IPS-15b (cell line): ENCODE data around the gene LTB4R.

Experiments used
- H3K27me3 ChIP-seq: one replicate; pipeline ENCODE4 v1.6.1; 2013; ENCODE audit warnings: low read length; ENCODE audit not compliant: control insufficient read depth, insufficient read depth
- H3K36me3 ChIP-seq: one replicate; pipeline ENCODE4 v1.6.1; 2013; ENCODE audit warnings: low read length; ENCODE audit not compliant: control insufficient read depth, insufficient read depth
- H3K4me1 ChIP-seq: one replicate; pipeline ENCODE4 v1.6.1; 2013; ENCODE audit warnings: mild to moderate bottlenecking, low read length; ENCODE audit not compliant: control insufficient read depth, insufficient read depth
- H3K4me3 ChIP-seq: one replicate; pipeline ENCODE4 v1.5.1; 2013; ENCODE audit warnings: low read depth, low read length
- H3K9ac ChIP-seq: one replicate; pipeline ENCODE4 v1.6.1; 2013; ENCODE audit warnings: low read depth, mild to moderate bottlenecking, low read length
- H3K9me3 ChIP-seq: one replicate; pipeline ENCODE4 v1.6.1; 2013; ENCODE audit warnings: mild to moderate bottlenecking, low read length; ENCODE audit not compliant: control insufficient read depth, insufficient read depth

Gene LTB4R

DNA sequence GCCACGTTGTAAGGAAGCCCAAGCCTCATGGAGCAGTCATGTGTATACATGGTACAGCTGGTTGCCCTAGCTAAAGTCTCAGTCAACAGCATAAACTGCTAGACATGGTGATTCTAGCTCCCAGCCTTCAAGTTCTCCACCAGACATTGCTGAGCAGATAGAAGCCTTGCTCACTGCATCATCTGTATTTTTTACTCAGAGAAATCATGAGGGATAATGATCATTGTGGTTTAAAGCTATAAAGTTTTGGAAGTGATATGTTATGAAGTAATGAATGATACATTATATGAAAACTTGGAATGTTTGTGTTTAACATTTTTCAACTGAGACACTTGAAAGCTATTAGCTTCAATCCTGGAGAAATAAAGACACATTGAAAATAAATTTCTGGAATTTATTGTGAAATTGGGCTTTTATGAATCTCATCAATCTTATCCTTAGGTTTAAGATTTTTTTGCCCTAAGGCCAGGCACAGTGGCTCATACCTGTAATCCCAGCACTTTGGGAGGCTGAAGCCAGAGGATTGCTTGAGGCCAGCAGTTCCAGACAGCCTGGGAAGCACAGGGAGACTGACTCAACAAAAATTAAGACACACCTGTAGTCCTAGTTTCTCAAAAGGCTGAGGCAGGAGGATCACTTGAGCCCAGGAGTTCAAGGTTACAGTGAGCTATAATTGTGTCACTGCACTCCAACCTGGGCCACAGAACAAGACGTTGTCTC lies 51.1 kb downstream of the LTB4R start:
- Histone ChIP-seq H3K27me3 (peaks cover 17% of the 10 kb centered on the region), H3K9me3 (no peaks in the 10 kb centered on the region), H3K36me3 (no peaks in the 10 kb centered on the region), H3K4me3 (no peak overlapping the region), H3K4me1 (peaks cover 2% of the 10 kb centered on the region), H3K9ac (no peak overlapping the region)

DNA sequence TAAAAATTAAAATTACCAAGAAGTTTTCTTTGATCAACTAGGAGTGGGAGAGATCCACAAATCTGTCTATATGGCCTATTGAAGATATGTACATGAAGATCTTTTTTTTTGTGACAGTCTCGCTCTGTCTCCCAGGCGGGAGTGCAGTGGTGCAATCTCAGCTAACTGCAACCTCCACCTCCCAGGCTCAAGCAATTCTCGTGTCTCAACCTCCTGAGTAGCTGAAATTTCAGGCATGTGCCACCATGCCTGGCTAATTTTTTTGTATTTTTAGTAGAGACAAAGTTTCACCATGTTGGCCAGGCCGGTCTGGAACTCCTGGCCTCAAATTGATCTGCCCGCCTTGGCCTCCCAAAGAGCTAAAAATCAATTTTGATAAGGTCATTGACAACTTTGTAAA lies 52.1 kb downstream of the LTB4R start:
- H3K27me3 ChIP-seq, result peaks cover 16% of the 10 kb centered on the region
- no peak overlapping the region for H3K9ac ChIP-seq
- no peaks in the 10 kb centered on the region for H3K36me3 ChIP-seq
- H3K4me1 ChIP-seq, result peaks cover 2% of the 10 kb centered on the region
- no peaks in the 10 kb centered on the region for H3K9me3 ChIP-seq
- H3K4me3 ChIP-seq, result no peak overlapping the region

GRCh38 chr14:24364841-24365240 lies 53.5 kb downstream of the LTB4R start:
- H3K4me3 ChIP-seq, result no peak overlapping the region

GRCh38 chr14:24365600-24366412 lies 54.5 kb downstream of the LTB4R start:
- H3K9me3 ChIP-seq, result no peaks in the 10 kb centered on the region
- no peaks in the 10 kb centered on the region for H3K36me3 ChIP-seq
- peaks cover 5% of the 10 kb centered on the region for H3K4me1 ChIP-seq
- peaks cover 16% of the 10 kb centered on the region for H3K27me3 ChIP-seq
- peak overlapping the region; percentile 79 for H3K4me3 ChIP-seq
- H3K9ac ChIP-seq, result no peak overlapping the region

More at GRCh38 chr14:24364841-24365240, 53.5 kb downstream of the LTB4R start:
- no peak overlapping the region for H3K9ac ChIP-seq
- no peaks in the 10 kb centered on the region for H3K9me3 ChIP-seq
- peaks cover 5% of the 10 kb centered on the region for H3K4me1 ChIP-seq
- peaks cover 16% of the 10 kb centered on the region for H3K27me3 ChIP-seq
- no peaks in the 10 kb centered on the region for H3K36me3 ChIP-seq

GRCh38 chr14:24366413-24366720 lies 55.1 kb downstream of the LTB4R start:
- Histone ChIP-seq H3K27me3 (peaks cover 13% of the 10 kb centered on the region), H3K9ac (no peak overlapping the region), H3K36me3 (no peaks in the 10 kb centered on the region), H3K4me3 (peak overlapping the region; percentile 79), H3K9me3 (no peaks in the 10 kb centered on the region), H3K4me1 (peaks cover 5% of the 10 kb centered on the region)

DNA sequence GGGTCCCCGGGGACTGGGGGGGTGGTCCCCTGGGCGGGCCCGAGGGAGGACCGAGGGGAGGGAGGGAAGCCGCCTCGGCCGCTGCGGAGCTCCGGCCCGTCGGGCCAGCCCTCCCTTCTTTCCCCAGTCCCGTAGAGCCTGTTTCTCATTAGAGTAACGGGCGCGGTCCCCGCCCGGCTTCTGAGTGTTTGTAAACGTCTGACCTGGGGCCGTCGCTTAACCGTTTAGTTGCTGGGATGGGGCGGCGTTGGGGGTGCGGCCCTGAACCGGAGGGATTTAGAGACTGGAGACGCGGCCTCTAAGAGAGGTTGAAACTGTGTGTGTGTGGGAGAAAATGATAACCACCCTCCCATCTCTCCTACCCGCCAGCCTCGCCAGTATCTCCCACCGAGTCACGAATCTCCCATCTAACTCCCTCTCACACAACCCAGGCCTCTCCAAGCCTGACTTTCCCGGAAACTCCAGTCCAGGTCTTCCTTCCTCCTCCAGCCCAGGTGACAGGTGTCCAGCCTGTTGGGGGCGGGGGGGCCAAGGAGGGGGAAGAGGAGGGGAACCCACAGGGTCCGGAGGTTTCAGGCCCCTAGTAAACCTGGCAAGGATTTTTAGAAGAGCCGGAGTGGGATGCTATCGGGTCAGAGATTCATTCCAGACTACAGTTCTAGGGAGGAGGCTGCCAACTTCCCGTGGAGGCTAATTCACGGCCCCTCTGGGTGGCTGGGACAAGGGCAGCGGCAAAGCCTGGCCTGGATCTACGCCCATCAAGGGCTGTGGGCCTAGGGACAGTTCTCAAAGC lies 55.6 kb downstream of the LTB4R start:
- peak overlapping the region; percentile 79 for H3K9ac ChIP-seq
- H3K36me3 ChIP-seq, result no peaks in the 10 kb centered on the region
- H3K9me3 ChIP-seq, result no peaks in the 10 kb centered on the region
- peaks cover 8% of the 10 kb centered on the region for H3K27me3 ChIP-seq
- H3K4me1 ChIP-seq, result peaks cover 5% of the 10 kb centered on the region
- H3K4me3 ChIP-seq, result peak overlapping the region; percentile 79
